ENCODE data around the gene CDH13. TPM values are rescaled to one million over a fixed set of nuclear protein-coding genes. Genes with fewer than 3 reads are reported as not detected.

The CDH13 gene
- total and polyA plus RNA-seq, 2 experiments from 2014 or later = 1.6 to 4.4 TPM

DNA sequence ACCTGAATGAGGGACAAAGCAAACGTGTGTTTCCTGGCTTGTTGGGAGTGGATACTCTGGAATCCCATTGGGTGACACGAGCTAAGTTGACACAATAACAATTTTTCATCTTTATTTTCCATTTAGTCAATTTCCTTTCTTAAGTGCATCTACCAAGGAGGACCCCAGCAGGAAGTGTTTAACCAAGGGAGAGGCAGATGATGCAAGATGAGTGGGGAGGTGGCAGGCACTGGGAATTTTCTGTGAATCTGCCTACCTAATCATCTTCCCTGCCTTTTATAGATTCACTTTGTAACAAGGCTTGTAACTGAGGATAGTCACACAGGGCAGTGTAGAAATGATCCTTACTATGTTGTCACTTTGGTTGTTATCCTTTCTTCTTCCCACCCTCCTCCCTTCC, 863.3 kb downstream of the CDH13 start (continued):
- TF ChIP-seq, protein P1, sequence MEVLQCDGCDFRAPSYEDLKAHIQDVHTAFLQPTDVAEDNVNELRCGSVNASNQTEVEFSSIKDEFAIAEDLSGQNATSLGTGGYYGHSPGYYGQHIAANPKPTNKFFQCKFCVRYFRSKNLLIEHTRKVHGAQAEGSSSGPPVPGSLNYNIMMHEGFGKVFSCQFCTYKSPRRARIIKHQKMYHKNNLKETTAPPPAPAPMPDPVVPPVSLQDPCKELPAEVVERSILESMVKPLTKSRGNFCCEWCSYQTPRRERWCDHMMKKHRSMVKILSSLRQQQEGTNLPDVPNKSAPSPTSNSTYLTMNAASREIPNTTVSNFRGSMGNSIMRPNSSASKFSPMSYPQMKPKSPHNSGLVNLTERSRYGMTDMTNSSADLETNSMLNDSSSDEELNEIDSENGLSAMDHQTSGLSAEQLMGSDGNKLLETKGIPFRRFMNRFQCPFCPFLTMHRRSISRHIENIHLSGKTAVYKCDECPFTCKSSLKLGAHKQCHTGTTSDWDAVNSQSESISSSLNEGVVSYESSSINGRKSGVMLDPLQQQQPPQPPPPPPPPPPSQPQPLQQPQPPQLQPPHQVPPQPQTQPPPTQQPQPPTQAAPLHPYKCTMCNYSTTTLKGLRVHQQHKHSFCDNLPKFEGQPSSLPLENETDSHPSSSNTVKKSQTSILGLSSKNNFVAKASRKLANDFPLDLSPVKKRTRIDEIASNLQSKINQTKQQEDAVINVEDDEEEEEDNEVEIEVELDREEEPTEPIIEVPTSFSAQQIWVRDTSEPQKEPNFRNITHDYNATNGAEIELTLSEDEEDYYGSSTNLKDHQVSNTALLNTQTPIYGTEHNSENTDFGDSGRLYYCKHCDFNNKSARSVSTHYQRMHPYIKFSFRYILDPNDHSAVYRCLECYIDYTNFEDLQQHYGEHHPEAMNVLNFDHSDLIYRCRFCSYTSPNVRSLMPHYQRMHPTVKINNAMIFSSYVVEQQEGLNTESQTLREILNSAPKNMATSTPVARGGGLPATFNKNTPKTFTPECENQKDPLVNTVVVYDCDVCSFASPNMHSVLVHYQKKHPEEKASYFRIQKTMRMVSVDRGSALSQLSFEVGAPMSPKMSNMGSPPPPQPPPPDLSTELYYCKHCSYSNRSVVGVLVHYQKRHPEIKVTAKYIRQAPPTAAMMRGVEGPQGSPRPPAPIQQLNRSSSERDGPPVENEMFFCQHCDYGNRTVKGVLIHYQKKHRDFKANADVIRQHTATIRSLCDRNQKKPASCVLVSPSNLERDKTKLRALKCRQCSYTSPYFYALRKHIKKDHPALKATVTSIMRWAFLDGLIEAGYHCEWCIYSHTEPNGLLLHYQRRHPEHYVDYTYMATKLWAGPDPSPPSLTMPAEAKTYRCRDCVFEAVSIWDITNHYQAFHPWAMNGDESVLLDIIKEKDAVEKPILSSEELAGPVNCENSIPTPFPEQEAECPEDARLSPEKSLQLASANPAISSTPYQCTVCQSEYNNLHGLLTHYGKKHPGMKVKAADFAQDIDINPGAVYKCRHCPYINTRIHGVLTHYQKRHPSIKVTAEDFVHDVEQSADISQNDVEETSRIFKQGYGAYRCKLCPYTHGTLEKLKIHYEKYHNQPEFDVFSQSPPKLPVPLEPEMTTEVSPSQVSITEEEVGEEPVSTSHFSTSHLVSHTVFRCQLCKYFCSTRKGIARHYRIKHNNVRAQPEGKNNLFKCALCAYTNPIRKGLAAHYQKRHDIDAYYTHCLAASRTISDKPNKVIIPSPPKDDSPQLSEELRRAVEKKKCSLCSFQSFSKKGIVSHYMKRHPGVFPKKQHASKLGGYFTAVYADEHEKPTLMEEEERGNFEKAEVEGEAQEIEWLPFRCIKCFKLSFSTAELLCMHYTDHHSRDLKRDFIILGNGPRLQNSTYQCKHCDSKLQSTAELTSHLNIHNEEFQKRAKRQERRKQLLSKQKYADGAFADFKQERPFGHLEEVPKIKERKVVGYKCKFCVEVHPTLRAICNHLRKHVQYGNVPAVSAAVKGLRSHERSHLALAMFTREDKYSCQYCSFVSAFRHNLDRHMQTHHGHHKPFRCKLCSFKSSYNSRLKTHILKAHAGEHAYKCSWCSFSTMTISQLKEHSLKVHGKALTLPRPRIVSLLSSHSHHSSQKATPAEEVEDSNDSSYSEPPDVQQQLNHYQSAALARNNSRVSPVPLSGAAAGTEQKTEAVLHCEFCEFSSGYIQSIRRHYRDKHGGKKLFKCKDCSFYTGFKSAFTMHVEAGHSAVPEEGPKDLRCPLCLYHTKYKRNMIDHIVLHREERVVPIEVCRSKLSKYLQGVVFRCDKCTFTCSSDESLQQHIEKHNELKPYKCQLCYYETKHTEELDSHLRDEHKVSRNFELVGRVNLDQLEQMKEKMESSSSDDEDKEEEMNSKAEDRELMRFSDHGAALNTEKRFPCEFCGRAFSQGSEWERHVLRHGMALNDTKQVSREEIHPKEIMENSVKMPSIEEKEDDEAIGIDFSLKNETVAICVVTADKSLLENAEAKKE (CRISPR knock-in tag; IDR thresholded peaks at IDR 0.05) = no peak
- TF ChIP-seq POLR2AphosphoS5 (IDR thresholded peaks at IDR 0.05; ENCODE audit: low read depth) (no peak), JUNB (IDR thresholded peaks at IDR 0.05; ENCODE audit: unreplicated experiment) (no peak), ZNF331 (CRISPR knock-in tag; IDR thresholded peaks at IDR 0.05; ENCODE audit: low read depth) (no peak), ETS1 (IDR thresholded peaks at IDR 0.05) (no peak), CREB1 (CRISPR knock-in tag; IDR thresholded peaks at IDR 0.05; ENCODE audit: low read depth) (no peak), ZNF114 (CRISPR knock-in tag; IDR thresholded peaks at IDR 0.05) (no peak), NANOG (IDR thresholded peaks at IDR 0.05; ENCODE audit: borderline replicate concordance) (no peak), STAT1 (IDR thresholded peaks at IDR 0.05; ENCODE audit: unreplicated experiment) (no peak)

GRCh38 chr16:83494459-83494858, 867.7 kb downstream of the CDH13 start:
- H3K4me1 Mint-ChIP-seq = no peaks in the 10 kb centered on the region
- H3K27me3 Mint-ChIP-seq (ENCODE audit: insufficient read depth, low read depth, poor library complexity) = no peaks in the 10 kb centered on the region
- TF ChIP-seq ZNF331 (CRISPR knock-in tag; IDR thresholded peaks at IDR 0.05; ENCODE audit: low read depth) = no peak
- TF ChIP-seq NANOG (IDR thresholded peaks at IDR 0.05; ENCODE audit: borderline replicate concordance) = no peak
- TF ChIP-seq EZH2 (IDR thresholded peaks at IDR 0.05; ENCODE audit: low read depth, unreplicated experiment) = no peak
- TF ChIP-seq POLR2AphosphoS5 (IDR thresholded peaks at IDR 0.05; ENCODE audit: low read depth) = no peak
- no peak for TF ChIP-seq ETS1 (IDR thresholded peaks at IDR 0.05)
- TF ChIP-seq REST (IDR thresholded peaks at IDR 0.05; ENCODE audit: unreplicated experiment) = no peak
- TF ChIP-seq JUNB (IDR thresholded peaks at IDR 0.05; ENCODE audit: unreplicated experiment) = no peak

More at GRCh38 chr16:83494459-83494858, 867.7 kb downstream of the CDH13 start:
- H3K36me3 ChIP-seq (ENCODE audit: insufficient read depth) = no peaks in the 10 kb centered on the region
- ATAC-seq = no peak
- no peaks in the 10 kb centered on the region for H3K4me1 ChIP-seq (ENCODE audit: insufficient read depth)
- H4K20me1 ChIP-seq (replicated peaks; ENCODE audit: insufficient read depth) = no peaks in the 10 kb centered on the region
- H3K4me3 ChIP-seq = no peak overlapping the region
- H3K4me2 ChIP-seq = no peak overlapping the region
- Mint-ChIP-seq H3K9me3 (no peaks in the 10 kb centered on the region), H3K4me3 (no peak overlapping the region), H3K36me3 (ENCODE audit: low read depth) (no peaks in the 10 kb centered on the region), H3K27ac (no peak overlapping the region)
- no peaks in the 10 kb centered on the region for H3K9me2 ChIP-seq (ENCODE audit: insufficient read depth)
- DNase-seq (ENCODE audit: low spot score) = no peak
- H2AFZ ChIP-seq = no peak overlapping the region
- no peaks in the 10 kb centered on the region for H3K27me3 ChIP-seq (ENCODE audit: insufficient read depth)
- H3K27ac ChIP-seq (ENCODE audit: low read depth) = no peak overlapping the region
- no peaks in the 10 kb centered on the region for H3K79me2 ChIP-seq (replicated peaks; ENCODE audit: insufficient read depth)
- no peaks in the 10 kb centered on the region for H3F3A ChIP-seq (replicated peaks; ENCODE audit: low read depth)

Data from GM23338 (cell line).